ENCODE results near the gene WNK4.

- TF ChIP-seq CTCF (IDR thresholded peaks at IDR 0.05) = no peak
- TF ChIP-seq POLR2A (IDR thresholded peaks at IDR 0.05) = no peak
- no peak for TF ChIP-seq POLR2AphosphoS5 (IDR thresholded peaks at IDR 0.05)
- no peak for TF ChIP-seq EP300 (IDR thresholded peaks at IDR 0.05)
Measured at GRCh38 chr17:42784811-42785592, 4.6 kb downstream of the WNK4 start.

Data from stomach (tissue), 4 donors.